K562 (cell line): ENCODE measurements around the gene CCM2. TPM values are rescaled to one million over a fixed set of nuclear protein-coding genes. Genes with fewer than 3 reads are reported as not detected.
A peak's percentile ranks its signal among the peaks of the same experiment; 100 is the strongest.

Source experiments
- BDP1 ChIP-seq: IDR thresholded peaks from 3 replicates; pipeline ENCODE4 v1.6.1; 2011; ENCODE audit not compliant: insufficient read length, insufficient read depth
- BRCA1 ChIP-seq, 2 experiments: fragments of 450-650 bp in 1 of 2; sonication (generic) in 1 of 2; formaldehyde crosslinking in 1 of 2; IDR thresholded peaks; 2 replicates each; pipeline versions ENCODE4 v1.5.0 to v1.6.1; 2017 to 2020; ENCODE audit warnings: mild to moderate bottlenecking in 1 of 2, missing genetic modification reagents in 1 of 2
- CREB1 ChIP-seq, 2 experiments: sonication (generic) in 1 of 2; formaldehyde crosslinking in 1 of 2; IDR thresholded peaks; 2 replicates each; pipeline versions ENCODE4 v1.6.1 to v1.8.0; 2012 to 2022; ENCODE audit warnings: inconsistent platforms in 1 of 2, mild to moderate bottlenecking in 1 of 2, missing genetic modification reagents in 1 of 2, moderate library complexity in 1 of 2
- ETS1 ChIP-seq: conservative IDR thresholded peaks from 2 replicates; pipeline ENCODE4 v1.6.1; 2011; ENCODE audit warnings: low read depth, mild to moderate bottlenecking, low read length; ENCODE audit not compliant: control insufficient read depth
- FOS ChIP-seq: IDR thresholded peaks from 3 replicates; pipeline ENCODE4 v1.6.1; 2011; ENCODE audit not compliant: insufficient read length; ENCODE audit errors: extremely low read depth
- GTF2E2 ChIP-seq: fragments of 200-800 bp; sonication (Bioruptor generic); IDR thresholded peaks from 2 replicates; pipeline ENCODE4 v1.6.1; 2016; ENCODE audit warnings: missing genetic modification characterization, missing compliant biosample characterization
- KDM4B ChIP-seq, 2 experiments: fragments of 450-650 bp in 1 of 2; sonication (generic) in 1 of 2; IDR thresholded peaks; 2 replicates each; pipeline ENCODE4 v1.6.1; 2016 to 2017; ENCODE audit warnings: borderline replicate concordance in 2 of 2, antibody characterized with exemption in 1 of 2, low read depth in 1 of 2, mild to moderate bottlenecking in 1 of 2
- MAFK ChIP-seq: IDR thresholded peaks from 2 replicates; pipeline ENCODE4 v1.6.1; 2011; ENCODE audit warnings: low read length, improper control_type of control experiment
- MECOM ChIP-seq: fragments of 250-450 bp; sonication (Bioruptor Pico); IDR thresholded peaks from 2 replicates; pipeline ENCODE4 v1.8.0; 2022; ENCODE audit warnings: inconsistent platforms
- NFE2L1 ChIP-seq: fragments of 450-650 bp; IDR thresholded peaks from 2 replicates; pipeline ENCODE4 v1.6.1; 2016; ENCODE audit warnings: missing genetic modification characterization, low read depth, mild to moderate bottlenecking, missing compliant biosample characterization, moderate library complexity, borderline replicate concordance
- PHF8 ChIP-seq: fragments of 200-600 bp; sonication (generic); IDR thresholded peaks from 2 replicates; pipeline ENCODE4 v1.6.1; 2012; ENCODE audit warnings: mixed run types, mild to moderate bottlenecking, inconsistent platforms, low read length, moderate library complexity, borderline replicate concordance
- RAD51 ChIP-seq: fragments of 450-650 bp; IDR thresholded peaks from 2 replicates; pipeline ENCODE4 v1.7.1; 2016; ENCODE audit warnings: low read depth, mild to moderate bottlenecking, borderline replicate concordance
- RBM14 ChIP-seq: fragments of 200-400 bp; formaldehyde crosslinking; IDR thresholded peaks from 2 replicates; pipeline ENCODE4 v1.6.1; 2018; ENCODE audit warnings: low read depth, mild to moderate bottlenecking, low read length, moderate library complexity, borderline replicate concordance; ENCODE audit not compliant: insufficient read depth
- RUNX1 ChIP-seq: sonication (generic); IDR thresholded peaks from 2 replicates; pipeline ENCODE4 v1.6.1; 2016; ENCODE audit warnings: antibody characterized with exemption, low read depth
- SMARCC2 ChIP-seq: fragments of 450-650 bp; IDR thresholded peaks from 2 replicates; pipeline ENCODE4 v1.6.1; 2017; ENCODE audit warnings: antibody characterized with exemption, moderate library complexity, mild to moderate bottlenecking, low read depth
- SRSF1 ChIP-seq: fragments of 200-400 bp; formaldehyde crosslinking; IDR thresholded peaks from 2 replicates; pipeline ENCODE4 v1.6.1; 2017; ENCODE audit warnings: mild to moderate bottlenecking, low read depth, low read length, moderate library complexity
- SUPT5H ChIP-seq: fragments of 450-650 bp; IDR thresholded peaks from 2 replicates; pipeline ENCODE4 v1.6.1; 2016
- ZBTB33 ChIP-seq: sonication (generic); formaldehyde crosslinking; IDR thresholded peaks from 2 replicates; pipeline ENCODE4 v1.8.1; 2023; ENCODE audit warnings: mild to moderate bottlenecking, missing genetic modification reagents
- ZBTB7A ChIP-seq: IDR thresholded peaks from 2 replicates; pipeline ENCODE4 v1.6.1; 2011; ENCODE audit warnings: low read depth, mild to moderate bottlenecking, low read length, moderate library complexity, borderline replicate concordance; ENCODE audit not compliant: control insufficient read depth
- ZFP36 ChIP-seq: fragments of 150-350 bp; IDR thresholded peaks from 2 replicates; pipeline ENCODE4 v1.6.1; 2018; ENCODE audit warnings: low read length, low read depth; ENCODE audit not compliant: partially characterized antibody
- ZNF174 ChIP-seq: fragments of 250-450 bp; sonication (Bioruptor Pico); IDR thresholded peaks from 2 replicates; pipeline ENCODE4 v1.4.0; 2020; ENCODE audit warnings: mild to moderate bottlenecking
- ZNF212 ChIP-seq: fragments of 450-650 bp; formaldehyde crosslinking; IDR thresholded peaks from 2 replicates; pipeline ENCODE4 v1.4.0; 2020; ENCODE audit warnings: mild to moderate bottlenecking
- ZNF280B ChIP-seq: fragments of 250-450 bp; sonication (Bioruptor Pico); IDR thresholded peaks from 2 replicates; pipeline ENCODE4 v1.5.1; 2021; ENCODE audit warnings: mild to moderate bottlenecking
- polyA plus RNA-seq, 8 experiments: library from polyadenylated mRNA; depleted of rRNA in 4 of 8; stranded (reverse) in 5 of 8; unstranded in 3 of 8; fragments of >200 nt; fragmentation: Nextera tagmentation in 2 of 8; fragmentation: Illumina TruSeq in 1 of 8; extraction: Ambion mirVana in 2 of 8; extraction: Trizol in 1 of 8; gene quantifications; 2 replicates each; pipeline versions ENCODE4 v1.2.1 to v1.2.3, GENCODE V29; 2011 to 2014; ENCODE audit warnings: inconsistent platforms in 1 of 8, missing spikeins in 1 of 8
- total RNA-seq, 7 experiments: library from RNA; depleted of rRNA in 6 of 7; stranded (reverse); fragments of >200 nt in 6 of 7; fragmentation: Illumina TruSeq in 2 of 7; extraction: Trizol in 2 of 7; gene quantifications; 2 replicates each; pipeline versions ENCODE4 v1.2.1 to v1.2.3, GENCODE V29; 2011 to 2021; ENCODE audit warnings: low replicate concordance in 1 of 7

Gene CCM2
- total and polyA plus RNA-seq, 9 of the 15 experiments (the other 6 are each of a cell fraction or from before 2014, with no cell fraction given): 0.41 to 38.6 (median 25.9) TPM

DNA sequence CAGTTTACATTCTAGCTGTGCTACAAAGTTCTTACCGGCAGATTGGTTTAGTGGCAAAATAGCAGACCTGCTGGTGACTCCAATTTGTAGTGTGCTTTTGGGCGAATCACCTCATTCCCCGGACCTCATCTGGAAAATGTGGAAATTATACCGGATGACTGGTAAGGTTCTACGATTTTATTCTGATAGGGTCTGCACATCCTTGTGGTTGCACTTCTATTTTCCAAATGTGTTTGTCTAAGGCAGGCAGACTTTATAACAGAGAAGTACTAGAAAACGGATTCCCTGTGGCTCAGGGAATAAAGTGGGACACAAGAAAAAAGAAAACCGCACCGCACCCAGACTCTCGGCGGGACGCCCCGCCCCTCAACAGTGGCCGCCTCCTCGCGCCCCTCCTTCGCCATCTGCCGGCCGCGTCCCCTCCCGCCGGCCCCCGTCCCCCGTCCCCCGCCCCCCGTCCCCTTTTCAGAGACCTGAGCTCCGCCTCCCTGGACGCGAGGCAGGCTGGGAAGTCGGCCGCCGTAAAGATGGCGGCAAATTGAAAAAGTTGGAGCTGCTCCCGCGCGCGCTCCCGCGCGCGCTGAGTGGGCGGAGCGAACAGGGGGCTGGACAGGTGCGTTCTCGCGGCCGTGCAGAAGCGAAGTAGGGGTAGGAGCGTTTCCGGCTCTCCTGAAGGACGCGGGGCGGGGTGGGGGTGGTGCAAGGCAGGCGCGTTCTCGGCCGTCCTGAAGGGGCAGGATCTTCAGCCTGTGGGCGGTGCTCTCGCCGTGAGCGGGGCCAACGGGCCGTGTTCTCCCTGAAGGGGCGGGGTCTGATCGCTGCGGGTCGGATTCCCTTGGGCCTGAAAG is 532 bp upstream of the CCM2 start (continued):
- no peak for TF ChIP-seq MECOM (CRISPR knock-in tag)
- no peak for TF ChIP-seq BRCA1 (IDR thresholded peaks at IDR 0.05)
- no peak for TF ChIP-seq BRCA1 (CRISPR knock-in tag; IDR thresholded peaks at IDR 0.05)
- TF ChIP-seq NFE2L1 (tag): no peak
- no peak for TF ChIP-seq RUNX1
- no peak for TF ChIP-seq FOS
- TF ChIP-seq BDP1: no peak
- 0 out of 2 replicates have a peak, but pooled peaks have one; percentile 54 for TF ChIP-seq ETS1
- no peak for TF ChIP-seq ZNF212 (CRISPR knock-in tag)
- TF ChIP-seq SUPT5H: peak; percentile 87
- TF ChIP-seq MAFK: no peak
- TF ChIP-seq RBM14: no peak
- no peak; the same call in 1 of the 2 replicates for TF ChIP-seq ZBTB7A
- no peak for TF ChIP-seq SMARCC2
- no peak for TF ChIP-seq ZBTB33 (CRISPR knock-in tag)
- peak; percentile 39; the same call in 1 of the 2 replicates for TF ChIP-seq GTF2E2 (tag)
- TF ChIP-seq ZNF280B (CRISPR knock-in tag): no peak
- no peak for TF ChIP-seq RAD51
- no peak; a peak in 1 of 4 replicates for TF ChIP-seq KDM4B (IDR thresholded peaks at IDR 0.05; ENCODE audit: borderline replicate concordance in 2 of 2, low read depth in 1 of 2)
- TF ChIP-seq SRSF1: no peak
- no peak for TF ChIP-seq ZNF174 (CRISPR knock-in tag)
- no peak for TF ChIP-seq ZFP36
- peak; percentile 54; the same call in 1 of the 2 replicates for TF ChIP-seq PHF8
- peak; percentile 51; the same call in 1 of the 2 replicates for TF ChIP-seq CREB1 (IDR thresholded peaks at IDR 0.05)
- peak; percentile 52; the same call in 1 of the 2 replicates for TF ChIP-seq CREB1 (CRISPR knock-in tag; IDR thresholded peaks at IDR 0.05)
